ENCODE data around the gene CNOT11. TPM values are rescaled to one million over a fixed set of nuclear protein-coding genes. Genes with fewer than 3 reads are reported as not detected.

Gene CNOT11
- total RNA-seq, 2 experiments from 2014 or later: 54.6 to 56.2 TPM

DNA sequence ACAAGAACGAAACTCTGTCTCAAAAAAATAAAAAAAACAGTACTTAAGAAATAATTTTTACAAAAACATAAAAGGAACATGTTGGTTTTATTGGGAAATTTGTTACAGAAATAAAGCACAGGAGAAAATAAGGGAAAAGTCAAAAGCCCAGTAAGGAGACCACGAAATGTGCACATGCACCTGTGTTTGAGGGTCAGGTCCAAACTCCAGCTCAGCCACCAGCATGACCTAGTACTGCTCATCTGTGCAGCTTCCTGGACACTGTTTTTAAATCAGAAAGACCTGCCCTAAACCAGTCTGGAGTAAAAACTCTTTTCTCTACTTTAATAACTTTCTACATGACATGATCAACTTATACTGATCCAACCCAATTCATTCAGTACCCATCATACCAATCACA is 34.6 kb downstream of the CNOT11 start:
- H3K27me3 Mint-ChIP-seq: no peaks in the 10 kb centered on the region
- CTCF ChIA-PET: interaction anchor here (0.8 kb wide), 1 partner anchor 247 kb away, joined by 4 read pairs; no protein-coding TSS in a partner anchor
- H3K27ac Mint-ChIP-seq: no peak overlapping the region
- peaks cover 20% of the 10 kb centered on the region for H3K4me1 Mint-ChIP-seq (ENCODE audit: low read depth)
- intact Hi-C loops (cut with micrococcal nuclease): no loop called here
- no peak overlapping the region for H3K4me3 Mint-ChIP-seq
- POLR2A ChIA-PET: no interaction called here
- H3K36me3 Mint-ChIP-seq: peaks cover 38% of the 10 kb centered on the region
- DNase-seq: no peak
- H3K9me3 Mint-ChIP-seq: no peaks in the 10 kb centered on the region

- Mint-ChIP-seq H3K27me3 (no peaks in the 10 kb centered on the region), H3K36me3 (peaks cover 28% of the 10 kb centered on the region), H3K4me1 (ENCODE audit: low read depth) (peaks cover 29% of the 10 kb centered on the region), H3K9me3 (no peaks in the 10 kb centered on the region), H3K27ac (no peak overlapping the region), H3K4me3 (no peak overlapping the region)
- CTCF ChIA-PET: no interaction called here
- POLR2A ChIA-PET: no interaction called here
- no peak for DNase-seq
- intact Hi-C loops (cut with micrococcal nuclease): no loop called here
These were observed 38.0 kb downstream of the CNOT11 start for GRCh38 chr2:101290711-101291110.

DNA sequence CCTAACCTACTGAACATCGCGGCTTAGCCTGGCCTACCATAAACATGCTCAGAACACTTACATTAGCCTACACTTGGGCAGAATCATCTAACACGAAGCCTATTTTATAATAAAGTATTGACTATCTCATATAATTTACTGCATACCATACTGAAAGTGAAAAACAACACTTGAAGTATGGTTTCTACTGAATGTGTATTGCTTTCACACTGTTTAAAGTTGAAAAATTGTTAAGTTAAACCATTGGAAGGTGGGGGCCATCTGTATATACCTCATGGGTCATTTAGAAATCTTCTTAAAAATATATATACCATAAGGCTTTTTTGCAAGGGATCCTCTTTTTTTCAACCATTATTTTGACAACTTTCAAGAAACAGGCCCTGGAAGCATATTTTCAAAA is 39.3 kb downstream of the CNOT11 start:
- ChIA-PET POLR2A (no interaction called here), CTCF (no interaction called here)
- no peak for DNase-seq
- Mint-ChIP-seq H3K9me3 (no peaks in the 10 kb centered on the region), H3K27me3 (no peaks in the 10 kb centered on the region), H3K4me3 (no peak overlapping the region), H3K4me1 (ENCODE audit: low read depth) (peaks cover 38% of the 10 kb centered on the region), H3K27ac (no peak overlapping the region), H3K36me3 (peaks cover 22% of the 10 kb centered on the region)
- intact Hi-C loops (cut with micrococcal nuclease): no loop called here

DNA sequence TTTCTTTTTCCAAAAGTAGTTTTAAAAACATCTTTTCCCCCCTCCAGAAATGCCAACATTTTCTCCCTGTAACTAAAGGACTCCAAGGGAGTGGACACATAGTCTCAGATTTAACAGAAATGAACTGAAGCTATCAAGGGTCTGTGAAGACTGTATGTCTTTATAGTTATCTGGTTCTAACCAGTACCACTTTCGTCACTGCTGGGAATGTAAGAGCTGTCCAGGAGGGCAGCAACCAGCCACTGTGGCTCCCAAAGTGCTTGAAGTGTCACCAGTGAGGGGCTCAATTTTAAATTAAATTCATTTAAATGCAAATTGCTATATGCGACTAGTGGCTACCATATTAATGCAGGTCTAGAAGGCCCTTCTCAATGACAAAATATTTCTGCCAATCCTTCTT is 40.9 kb downstream of the CNOT11 start:
- H3K36me3 Mint-ChIP-seq: peaks cover 25% of the 10 kb centered on the region
- H3K27me3 Mint-ChIP-seq: no peaks in the 10 kb centered on the region
- intact Hi-C loops (cut with micrococcal nuclease): no loop called here
- H3K4me3 Mint-ChIP-seq: no peak overlapping the region
- no peak for DNase-seq
- H3K27ac Mint-ChIP-seq: no peak overlapping the region
- ChIA-PET POLR2A (no interaction called here), CTCF (interaction anchor here (0.8 kb wide), 1 partner anchor 281 kb away, joined by 3 read pairs; no protein-coding TSS in a partner anchor)
- no peaks in the 10 kb centered on the region for H3K9me3 Mint-ChIP-seq
- H3K4me1 Mint-ChIP-seq (ENCODE audit: low read depth): peaks cover 49% of the 10 kb centered on the region

GRCh38 chr2:101294861-101295260 is 42.2 kb downstream of the CNOT11 start:
- Mint-ChIP-seq H3K27me3 (no peaks in the 10 kb centered on the region), H3K4me3 (no peak overlapping the region), H3K27ac (no peak overlapping the region), H3K36me3 (peaks cover 27% of the 10 kb centered on the region), H3K4me1 (ENCODE audit: low read depth) (peaks cover 59% of the 10 kb centered on the region), H3K9me3 (no peaks in the 10 kb centered on the region)
- ChIA-PET CTCF (no interaction called here), POLR2A (no interaction called here)
- intact Hi-C loops (cut with micrococcal nuclease): no loop called here
- DNase-seq: no peak

GRCh38 chr2:101295895-101296294 is 43.2 kb downstream of the CNOT11 start:
- ChIA-PET POLR2A (interaction anchor here (1.0 to 1.2 kb wide), 2 partner anchors 11 to 13 kb away, joined by 3 to 4 read pairs; partner anchors contain the start of gene RNF149), CTCF (no interaction called here)
- DNase-seq: no peak
- H3K4me1 Mint-ChIP-seq (ENCODE audit: low read depth): peaks cover 64% of the 10 kb centered on the region
- H3K27ac Mint-ChIP-seq: no peak overlapping the region
- peaks cover 24% of the 10 kb centered on the region for H3K36me3 Mint-ChIP-seq
- intact Hi-C loops (cut with micrococcal nuclease): no loop called here
- no peak overlapping the region for H3K4me3 Mint-ChIP-seq
- H3K27me3 Mint-ChIP-seq: no peaks in the 10 kb centered on the region
- no peaks in the 10 kb centered on the region for H3K9me3 Mint-ChIP-seq

DNA sequence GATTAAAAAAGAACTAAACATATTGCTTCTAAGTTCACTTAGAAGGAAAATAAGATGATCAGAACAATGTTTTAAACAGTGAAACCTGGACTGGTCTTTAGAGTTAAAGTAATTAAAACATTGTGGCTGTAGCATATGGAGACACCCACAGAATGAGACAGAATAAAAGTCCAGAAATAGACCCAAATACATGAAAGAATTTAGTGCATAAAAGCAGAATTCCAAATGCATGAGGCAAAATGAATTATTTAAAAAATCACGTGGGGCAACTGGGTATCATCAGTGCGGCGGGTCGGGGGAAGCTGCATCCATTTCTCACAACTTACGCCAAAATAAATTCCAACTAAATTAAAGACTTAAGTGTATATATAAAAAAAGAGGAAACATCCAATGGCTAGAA is 43.7 kb downstream of the CNOT11 start:
- H3K27me3 Mint-ChIP-seq: no peaks in the 10 kb centered on the region
- no peak overlapping the region for H3K27ac Mint-ChIP-seq
- peaks cover 24% of the 10 kb centered on the region for H3K36me3 Mint-ChIP-seq
- H3K9me3 Mint-ChIP-seq: no peaks in the 10 kb centered on the region
- H3K4me3 Mint-ChIP-seq: no peak overlapping the region
- no peak for DNase-seq
- intact Hi-C loops (cut with micrococcal nuclease): no loop called here
- ChIA-PET CTCF (no interaction called here), POLR2A (interaction anchor here (1.0 to 1.2 kb wide), 2 partner anchors 11 to 13 kb away, joined by 3 to 4 read pairs; partner anchors contain the start of gene RNF149)
- H3K4me1 Mint-ChIP-seq (ENCODE audit: low read depth): peaks cover 68% of the 10 kb centered on the region

DNA sequence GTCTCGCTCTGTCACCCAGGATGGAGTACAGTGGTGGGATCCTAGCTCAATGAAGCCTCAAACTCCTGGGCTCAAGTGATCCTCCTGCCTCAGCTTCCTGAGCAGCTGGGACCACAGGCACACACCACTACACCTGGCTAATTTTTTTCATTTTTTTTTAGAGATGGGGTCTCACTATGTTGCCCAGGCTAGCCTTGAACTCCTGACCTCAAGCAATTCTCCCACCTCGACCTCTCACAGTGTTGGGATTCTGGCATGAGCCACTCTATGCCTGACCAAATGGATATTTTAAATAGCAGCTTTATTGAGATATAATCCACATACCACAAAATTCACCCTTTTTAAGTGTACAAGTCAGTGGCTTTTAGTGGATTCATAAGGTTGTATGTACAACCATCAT is 44.7 kb downstream of the CNOT11 start:
- CTCF ChIA-PET: interaction anchor here (1.0 kb wide), 1 partner anchor 11 kb away, joined by 5 read pairs; no protein-coding TSS in a partner anchor
- no peak for DNase-seq
- intact Hi-C loops (cut with micrococcal nuclease): no loop called here
- Mint-ChIP-seq H3K9me3 (no peaks in the 10 kb centered on the region), H3K27ac (no peak overlapping the region), H3K27me3 (no peaks in the 10 kb centered on the region), H3K4me3 (no peak overlapping the region), H3K36me3 (peaks cover 29% of the 10 kb centered on the region), H3K4me1 (ENCODE audit: low read depth) (peaks cover 77% of the 10 kb centered on the region)
- POLR2A ChIA-PET: no interaction called here

GRCh38 chr2:101299604-101300003 is 46.9 kb downstream of the CNOT11 start:
- Mint-ChIP-seq H3K4me1 (ENCODE audit: low read depth) (peaks cover 84% of the 10 kb centered on the region), H3K27me3 (no peaks in the 10 kb centered on the region), H3K36me3 (peaks cover 26% of the 10 kb centered on the region), H3K4me3 (no peak overlapping the region), H3K9me3 (no peaks in the 10 kb centered on the region), H3K27ac (no peak overlapping the region)
- POLR2A ChIA-PET: interaction anchor here (1.4 kb wide), 2 partner anchors 9 to 46 kb away, joined by 6 to 7 read pairs; partner anchors contain the start of gene RNF149
- intact Hi-C loops (cut with micrococcal nuclease): no loop called here
- CTCF ChIA-PET: interaction anchor here (1.2 to 1.8 kb wide), 4 partner anchors 9 to 88 kb away, joined by 3 to 6 read pairs (median 4); partner anchors contain the start of genes CREG2 and RNF149
- DNase-seq: no peak

GRCh38 chr2:101300164-101300563 is 47.5 kb downstream of the CNOT11 start:
- intact Hi-C loops (cut with micrococcal nuclease): no loop called here
- Mint-ChIP-seq H3K27ac (no peak overlapping the region), H3K4me3 (no peak overlapping the region), H3K36me3 (peaks cover 27% of the 10 kb centered on the region), H3K9me3 (no peaks in the 10 kb centered on the region), H3K27me3 (no peaks in the 10 kb centered on the region), H3K4me1 (ENCODE audit: low read depth) (peaks cover 85% of the 10 kb centered on the region)
- CTCF ChIA-PET: interaction anchor here (1.1 to 1.8 kb wide), 4 partner anchors 9 to 42 kb away, joined by 3 to 6 read pairs (median 4); partner anchors contain the start of gene RNF149
- peak; percentile 30 for DNase-seq
- POLR2A ChIA-PET: interaction anchor here (1.4 kb wide), 1 partner anchor 46 kb away, joined by 6 read pairs; no protein-coding TSS in a partner anchor

DNA sequence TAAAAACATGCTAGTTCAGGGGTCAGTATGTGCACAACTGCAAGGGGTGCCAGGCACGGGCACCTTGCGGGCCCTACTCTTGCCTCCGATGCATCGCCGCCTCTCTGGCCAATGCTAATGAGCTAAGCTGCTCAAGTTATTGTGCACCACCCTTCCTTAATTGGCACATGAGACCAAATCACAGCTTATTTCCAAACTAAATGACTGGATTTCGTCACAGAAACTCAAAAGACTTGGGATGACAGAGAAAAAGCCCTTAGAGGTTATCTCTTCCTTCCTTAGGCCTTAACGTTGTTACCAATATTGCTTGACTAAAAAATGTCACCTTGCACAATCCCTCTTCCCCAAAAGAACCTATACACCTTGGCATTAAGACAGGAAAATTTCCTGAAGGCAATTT is 48.1 kb downstream of the CNOT11 start:
- ChIA-PET POLR2A (no interaction called here), CTCF (interaction anchor here (1.1 to 1.8 kb wide), 3 partner anchors 8 to 41 kb away, joined by 4 to 6 read pairs (median 4); partner anchors contain the start of gene RNF149)
- no peak overlapping the region for H3K4me3 Mint-ChIP-seq
- no peak for DNase-seq
- peaks cover 33% of the 10 kb centered on the region for H3K36me3 Mint-ChIP-seq
- no peaks in the 10 kb centered on the region for H3K27me3 Mint-ChIP-seq
- peaks cover 87% of the 10 kb centered on the region for H3K4me1 Mint-ChIP-seq (ENCODE audit: low read depth)
- H3K27ac Mint-ChIP-seq: no peak overlapping the region
- intact Hi-C loops (cut with micrococcal nuclease): no loop called here
- H3K9me3 Mint-ChIP-seq: no peaks in the 10 kb centered on the region

- Mint-ChIP-seq H3K27me3 (no peaks in the 10 kb centered on the region), H3K27ac (no peak overlapping the region), H3K4me3 (no peak overlapping the region), H3K4me1 (ENCODE audit: low read depth) (peaks cover 85% of the 10 kb centered on the region), H3K36me3 (peaks cover 39% of the 10 kb centered on the region), H3K9me3 (no peaks in the 10 kb centered on the region)
- intact Hi-C loops (cut with micrococcal nuclease): no loop called here
- no peak for DNase-seq
- ChIA-PET CTCF (interaction anchor here (0.6 to 0.7 kb wide), 2 partner anchors 30 to 87 kb away, joined by 3 read pairs; no protein-coding TSS in a partner anchor), POLR2A (no interaction called here)
These were observed 49.3 kb downstream of the CNOT11 start for GRCh38 chr2:101302016-101302415.

DNA sequence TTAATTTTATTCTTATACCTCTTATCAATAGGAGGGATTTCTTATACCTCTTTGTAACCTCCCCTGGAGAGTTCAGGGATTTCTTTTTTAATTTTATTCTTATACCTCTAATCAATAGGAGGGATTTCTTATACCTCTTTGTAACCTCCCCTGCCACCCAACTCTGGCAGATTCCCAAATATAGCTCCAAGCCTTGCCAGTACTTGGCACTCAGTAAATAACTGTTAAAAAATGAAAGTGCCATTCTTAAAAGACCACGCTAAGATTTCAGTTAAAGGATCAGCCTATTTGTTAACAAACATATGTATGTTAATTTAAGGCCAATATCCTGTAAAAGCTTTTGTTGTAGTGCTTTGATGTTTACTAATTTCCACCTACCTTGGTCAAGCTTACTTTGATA is 51.0 kb downstream of the CNOT11 start:
- H3K4me1 Mint-ChIP-seq (ENCODE audit: low read depth): peaks cover 72% of the 10 kb centered on the region
- DNase-seq: no peak
- ChIA-PET POLR2A (no interaction called here), CTCF (interaction anchor here (0.8 to 1.2 kb wide), 2 partner anchors 38 to 115 kb away, joined by 3 read pairs; no protein-coding TSS in a partner anchor)
- H3K27me3 Mint-ChIP-seq: no peaks in the 10 kb centered on the region
- intact Hi-C loops (cut with micrococcal nuclease): no loop called here
- H3K27ac Mint-ChIP-seq: no peak overlapping the region
- H3K36me3 Mint-ChIP-seq: peaks cover 39% of the 10 kb centered on the region
- no peak overlapping the region for H3K4me3 Mint-ChIP-seq
- no peaks in the 10 kb centered on the region for H3K9me3 Mint-ChIP-seq
